BJ (cell line): ENCODE results near the gene STON2. TPM values are rescaled to one million over a fixed set of nuclear protein-coding genes. Genes with fewer than 3 reads are reported as not detected.

Source experiments
- CTCF ChIA-PET: fragments of 350-600 bp; formaldehyde crosslinking; extraction: SDS; loops from one replicate; lab custom pipeline; 2021; ENCODE audit warnings: antibody characterized with exemption, inconsistent platforms; lab: Yijun Ruan, JAX
- POLR2A ChIA-PET: fragments of 300-600 bp; sonication (Branson Sonifier 250); formaldehyde crosslinking; extraction: SDS; loops from one replicate; lab custom pipeline; 2021; ENCODE audit warnings: antibody characterized with exemption; lab: Charles Lee
- DNase-seq: peaks from one replicate; pipeline ENCODE4 v3.0.0-alpha.2; 2011; ENCODE audit warnings: low read depth
- H3K27me3 ChIP-seq: 2 replicates; pipeline ENCODE4 v1.6.0; 2011; ENCODE audit warnings: low read length; ENCODE audit not compliant: control insufficient read depth, insufficient read depth
- H3K36me3 ChIP-seq: 2 replicates; pipeline ENCODE4 v1.5.1; 2011; ENCODE audit warnings: low read length; ENCODE audit not compliant: control insufficient read depth, insufficient read depth
- H3K4me3 ChIP-seq: 2 replicates; pipeline ENCODE4 v1.5.1; 2011; ENCODE audit warnings: low read depth, mild to moderate bottlenecking, control low read depth, low read length
- CTCF ChIP-seq: IDR thresholded peaks from 2 replicates; pipeline ENCODE4 v1.5.1; 2011; ENCODE audit warnings: low read depth, mild to moderate bottlenecking, control low read depth, inconsistent platforms, low read length, moderate library complexity; ENCODE audit not compliant: insufficient read depth
- polyA plus RNA-seq: library from polyadenylated mRNA; depleted of rRNA; stranded (reverse); fragments of >200 nt; gene quantifications from 2 replicates; pipeline ENCODE4 v1.2.3, GENCODE V29; 2011

The STON2 gene
- polyA plus RNA-seq, 1 experiment = not detected

- H3K4me3 ChIP-seq = no peak overlapping the region
- no peak for TF ChIP-seq CTCF
- H3K27me3 ChIP-seq = no peaks in the 10 kb centered on the region
- no peak for DNase-seq
- H3K36me3 ChIP-seq = no peaks in the 10 kb centered on the region
- POLR2A ChIA-PET = no interaction called here
- CTCF ChIA-PET = interaction anchor here (0.7 to 1.5 kb wide), 2 partner anchors 12 to 15 kb away, joined by 3 read pairs; no protein-coding TSS in a partner anchor
These were observed 18.1 kb upstream of the STON2 start for GRCh38 chr14:81418057-81418790.

- DNase-seq = no peak
- no peak for TF ChIP-seq CTCF
- Histone ChIP-seq H3K4me3 (no peak overlapping the region), H3K36me3 (no peaks in the 10 kb centered on the region), H3K27me3 (no peaks in the 10 kb centered on the region)
- CTCF ChIA-PET = no interaction called here
- POLR2A ChIA-PET = no interaction called here
These were observed 16.9 kb upstream of the STON2 start for GRCh38 chr14:81416981-81417380.

DNA sequence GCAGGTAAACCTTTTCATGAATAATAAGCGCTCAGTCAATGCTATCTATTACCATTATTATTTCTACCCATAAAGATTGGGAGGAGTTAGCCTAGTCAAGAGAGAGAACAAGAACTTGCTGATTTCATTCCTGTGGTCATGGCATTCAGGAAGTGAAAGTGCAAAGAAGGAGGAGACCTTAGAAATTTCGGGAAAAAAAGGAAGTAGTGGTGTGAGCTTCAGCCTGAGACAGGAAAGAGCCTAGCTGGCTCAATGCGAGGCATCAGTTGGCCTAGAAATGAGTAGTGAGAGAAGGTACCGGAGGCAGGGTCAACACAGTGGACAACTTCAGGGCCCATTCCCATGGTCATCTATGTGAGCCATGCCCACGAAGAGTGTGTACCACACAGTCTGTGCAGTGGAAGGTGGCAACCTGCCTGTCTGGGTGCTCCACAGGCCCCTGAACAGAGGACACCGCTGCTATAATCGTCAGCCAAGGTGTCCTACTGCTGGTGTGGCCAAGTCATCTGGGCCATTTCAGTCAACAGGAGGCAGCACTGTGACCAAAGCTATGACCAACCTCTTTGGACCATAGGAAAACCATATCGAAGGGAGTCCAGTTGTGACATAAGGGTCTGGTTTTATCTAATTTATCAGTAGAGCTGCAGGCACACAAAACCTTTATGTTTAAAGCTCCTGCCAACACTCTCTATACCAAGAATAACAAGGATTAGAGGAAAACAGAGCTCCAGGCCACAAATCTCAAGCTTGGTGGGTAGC, 16.2 kb upstream of the STON2 start:
- POLR2A ChIA-PET = interaction anchor here (0.6 kb wide), 1 partner anchor 44 kb away, joined by 3 read pairs; no protein-coding TSS in a partner anchor

DNA sequence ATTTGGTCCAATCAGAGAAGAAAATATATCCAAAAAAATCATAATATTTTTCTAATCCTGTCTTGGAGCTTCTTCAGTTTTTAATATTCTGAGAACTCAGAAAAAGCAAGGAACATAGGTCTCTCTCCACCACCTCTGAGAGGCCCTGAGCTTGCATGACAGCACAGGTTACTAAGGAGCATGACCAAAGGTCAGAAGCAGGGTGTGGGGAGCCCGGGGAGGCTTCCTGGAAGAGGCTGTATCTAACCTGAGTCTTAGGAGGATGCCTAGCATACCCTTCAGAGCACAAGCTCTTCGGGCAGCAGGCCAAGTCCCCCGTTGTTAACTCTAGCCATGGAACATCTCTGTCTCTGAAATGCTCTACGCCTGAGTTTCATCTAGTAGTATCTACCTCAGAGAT, 15.7 kb upstream of the STON2 start:
- no peak overlapping the region for H3K4me3 ChIP-seq
- ChIA-PET POLR2A (interaction anchor here (0.6 kb wide), 1 partner anchor 45 kb away, joined by 3 read pairs; no protein-coding TSS in a partner anchor), CTCF (interaction anchor here (0.6 kb wide), 1 partner anchor 14 kb away, joined by 3 read pairs; no protein-coding TSS in a partner anchor)

More for the DNA sequence above, 16.2 kb upstream of the STON2 start:
- TF ChIP-seq CTCF = no peak
- no peak for DNase-seq
- H3K27me3 ChIP-seq = no peaks in the 10 kb centered on the region
- no peaks in the 10 kb centered on the region for H3K36me3 ChIP-seq
- CTCF ChIA-PET = interaction anchor here (0.6 kb wide), 1 partner anchor 14 kb away, joined by 3 read pairs; no protein-coding TSS in a partner anchor
- no peak overlapping the region for H3K4me3 ChIP-seq

More for the DNA sequence above, 15.7 kb upstream of the STON2 start:
- Histone ChIP-seq H3K36me3 (no peaks in the 10 kb centered on the region), H3K27me3 (no peaks in the 10 kb centered on the region)
- no peak for TF ChIP-seq CTCF
- no peak for DNase-seq
